ENCODE results near the gene YJEFN3.

- TF ChIP-seq RNF2 (IDR thresholded peaks at IDR 0.05; ENCODE audit: borderline replicate concordance, low read depth) (no peak), CTCF (IDR thresholded peaks at IDR 0.05) (no peak), CEBPB (IDR thresholded peaks at IDR 0.05) (no peak)
These were observed 42.5 kb downstream of the YJEFN3 start for GRCh38 chr19:19571071-19571786.

All from A549 (cell line).